ENCODE results near the gene C6orf52. TPM values are rescaled to one million over a fixed set of nuclear protein-coding genes. Genes with fewer than 3 reads are reported as not detected.

Gene C6orf52
- total and polyA plus RNA-seq, 2 donors: 1.1 to 1.7 TPM

Other genes starting within 250 kb of the C6orf52 start
- 1.8 TPM for gene GCNT2, start 173.3 kb downstream of the C6orf52 start, total RNA-seq
- gene GCNT2, start 173.3 kb downstream of the C6orf52 start, polyA plus RNA-seq: 1.6 TPM
- gene PAK1IP1, start 356 bp upstream of the C6orf52 start, total RNA-seq: 18.0 TPM
- 13.6 TPM for gene PAK1IP1, start 356 bp upstream of the C6orf52 start, polyA plus RNA-seq
- 84.4 TPM for gene TMEM14C, start 28.5 kb upstream of the C6orf52 start, total RNA-seq
- gene TMEM14C, start 28.5 kb upstream of the C6orf52 start, polyA plus RNA-seq: 178 TPM
- gene TMEM14B, start 53.2 kb upstream of the C6orf52 start, total RNA-seq: 86.3 TPM
- 95.4 TPM for gene TMEM14B, start 53.2 kb upstream of the C6orf52 start, polyA plus RNA-seq
- gene MAK, start 143.9 kb upstream of the C6orf52 start, total RNA-seq: 0.09 TPM
- gene MAK, start 143.9 kb upstream of the C6orf52 start, polyA plus RNA-seq: 0.11 TPM
- not detected for gene GCM2, start 187.4 kb upstream of the C6orf52 start, total RNA-seq
- gene GCM2, start 187.4 kb upstream of the C6orf52 start, polyA plus RNA-seq: 0.05 TPM
- 0.99 TPM for gene SYCP2L, start 192.4 kb upstream of the C6orf52 start, total RNA-seq
- gene SYCP2L, start 192.4 kb upstream of the C6orf52 start, polyA plus RNA-seq: 0.43 TPM

All from thymus (tissue), 2 donors.